GM18870 (cell line): ENCODE results near the gene HS2ST1.
"Not testable (repeated sequence)": the region's sequence is repeated elsewhere in the genome, so short reads cannot be mapped to it uniquely, and the experiment has no call there.

ENCODE experiments used
- ATAC-seq: cut with Tn5 transposase; IDR thresholded peaks from one replicate; pipeline ENCODE4 v1.9.1; 2021; ENCODE audit warnings: moderate library complexity; ENCODE audit not compliant: unreplicated experiment

Gene HS2ST1

GRCh38 chr1:86924324-86924960 lies 10.0 kb downstream of the HS2ST1 start:
- ATAC-seq = no peak

DNA sequence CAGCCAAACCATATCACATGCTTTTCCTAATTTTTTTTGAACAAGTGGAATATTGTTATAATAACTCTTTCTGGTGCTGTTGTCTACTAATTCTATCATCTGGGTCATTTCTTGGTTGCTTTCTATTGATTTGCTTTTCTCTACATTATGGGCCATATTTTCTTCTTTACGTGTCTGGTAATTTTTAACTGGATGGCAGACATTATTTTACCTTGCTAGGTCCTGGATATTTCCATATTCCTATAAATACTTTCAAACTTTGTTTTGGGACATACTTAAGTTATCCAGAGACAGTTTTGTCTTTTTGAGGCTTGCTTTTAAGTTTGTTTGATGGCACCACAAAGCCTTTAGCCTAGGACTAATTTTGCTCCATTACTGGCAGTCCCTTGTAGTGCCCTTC lies 11.3 kb downstream of the HS2ST1 start:
- no peak for ATAC-seq

- no peak for ATAC-seq
Measured at GRCh38 chr1:86926883-86927282, 12.4 kb downstream of the HS2ST1 start.

- ATAC-seq = no peak
Measured at GRCh38 chr1:86928819-86929218, 14.4 kb downstream of the HS2ST1 start.

- no peak for ATAC-seq
Measured at GRCh38 chr1:86933051-86933450, 18.6 kb downstream of the HS2ST1 start.

DNA sequence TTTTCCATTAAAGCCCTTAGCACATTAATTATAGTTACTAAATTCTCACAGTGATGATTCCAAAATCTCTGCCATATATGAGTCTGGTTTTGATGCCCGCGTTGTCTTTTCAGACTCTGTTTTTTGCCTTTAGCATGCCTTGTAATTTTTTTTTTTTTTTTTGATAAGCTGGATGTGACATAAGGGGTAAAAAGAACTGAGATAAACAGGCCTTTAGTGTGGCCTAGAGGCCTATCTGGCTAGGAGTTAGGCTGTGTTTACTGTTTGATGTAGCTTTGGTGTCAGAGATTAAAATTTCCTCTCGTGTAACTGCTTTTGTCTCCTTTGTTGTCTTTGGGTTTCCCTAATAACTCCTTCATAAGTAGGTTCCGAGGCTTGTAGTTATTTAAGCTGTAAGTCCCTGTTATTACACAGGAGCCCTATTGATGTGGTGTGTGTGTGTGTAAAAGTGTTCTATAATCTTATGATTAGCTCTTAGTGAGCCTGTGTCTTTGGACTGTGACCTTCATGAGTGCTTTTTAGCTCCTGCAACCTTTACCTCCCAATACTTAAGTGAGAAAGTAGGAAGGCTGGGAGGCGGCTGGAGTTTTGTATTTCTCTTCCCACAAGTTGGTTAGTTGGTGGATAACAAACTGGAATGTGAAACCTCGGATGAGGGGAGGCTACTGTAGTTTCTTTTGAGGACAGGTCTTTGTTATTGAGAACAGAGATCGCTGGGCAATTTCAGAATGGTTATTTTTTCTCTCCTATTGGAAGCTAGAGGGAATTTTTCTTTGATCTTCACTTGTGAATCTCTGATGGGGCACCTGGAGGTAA lies 19.3 kb downstream of the HS2ST1 start:
- ATAC-seq = no peak

- ATAC-seq = no peak
Measured at GRCh38 chr1:86938450-86938849, 24.0 kb downstream of the HS2ST1 start.

DNA sequence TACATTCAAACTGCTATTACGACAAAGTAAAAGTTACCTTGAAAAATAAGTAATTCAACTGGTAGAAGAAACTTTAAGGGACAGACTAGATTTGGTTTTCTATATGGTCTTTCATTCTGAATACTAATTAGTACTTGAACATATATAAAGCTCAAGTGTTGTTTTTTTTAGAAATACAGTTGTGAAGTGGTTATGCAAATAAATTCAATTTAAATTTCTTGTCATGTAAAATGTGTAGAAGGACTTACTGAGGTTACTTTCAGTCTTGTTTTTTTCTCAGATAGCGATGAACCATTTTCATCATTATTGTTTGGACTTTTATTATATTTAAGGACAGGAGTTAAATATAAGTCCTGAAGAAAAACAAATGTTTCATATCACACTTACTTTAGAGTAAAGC lies 24.4 kb downstream of the HS2ST1 start:
- ATAC-seq = no peak

- ATAC-seq = no peak
Measured at GRCh38 chr1:86939406-86939805, 25.0 kb downstream of the HS2ST1 start.

DNA sequence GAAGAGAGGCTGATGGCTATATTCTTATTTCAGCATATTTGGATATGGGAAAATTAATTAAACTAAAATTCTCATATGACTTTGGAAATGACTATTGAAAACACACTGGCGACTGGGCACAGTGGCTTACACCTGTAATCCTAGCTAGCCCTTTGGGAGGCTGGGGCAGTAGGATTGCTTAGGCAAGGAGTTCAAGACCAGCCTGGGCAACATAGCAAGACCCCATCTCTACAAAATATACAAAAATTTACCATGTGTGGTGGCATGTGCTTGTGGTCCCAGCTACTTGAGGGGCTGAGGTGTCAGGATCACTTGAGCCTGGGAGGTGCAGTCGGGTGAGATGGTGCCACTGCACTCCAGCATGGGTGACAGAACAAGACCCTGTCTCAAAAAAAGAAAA lies 26.2 kb downstream of the HS2ST1 start:
- no peak for ATAC-seq

DNA sequence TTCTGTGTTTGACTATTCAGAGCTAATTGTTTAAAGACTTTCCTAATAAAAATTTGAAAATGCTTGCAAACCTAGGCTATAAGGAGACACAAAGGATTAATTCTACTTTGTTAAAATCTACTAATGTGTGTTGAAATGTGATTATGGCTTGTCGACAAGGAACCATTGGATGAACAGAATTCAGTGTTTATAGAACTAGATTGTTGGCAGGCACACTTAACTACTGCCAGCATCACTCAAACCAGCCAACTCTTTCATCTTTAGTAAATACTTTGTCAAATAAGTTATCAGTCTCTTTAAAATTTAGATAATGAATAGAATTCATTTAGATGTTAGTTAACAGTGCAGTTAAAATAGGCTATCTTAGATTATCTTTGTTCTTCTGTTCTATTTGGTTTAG lies 27.6 kb downstream of the HS2ST1 start:
- no peak for ATAC-seq

DNA sequence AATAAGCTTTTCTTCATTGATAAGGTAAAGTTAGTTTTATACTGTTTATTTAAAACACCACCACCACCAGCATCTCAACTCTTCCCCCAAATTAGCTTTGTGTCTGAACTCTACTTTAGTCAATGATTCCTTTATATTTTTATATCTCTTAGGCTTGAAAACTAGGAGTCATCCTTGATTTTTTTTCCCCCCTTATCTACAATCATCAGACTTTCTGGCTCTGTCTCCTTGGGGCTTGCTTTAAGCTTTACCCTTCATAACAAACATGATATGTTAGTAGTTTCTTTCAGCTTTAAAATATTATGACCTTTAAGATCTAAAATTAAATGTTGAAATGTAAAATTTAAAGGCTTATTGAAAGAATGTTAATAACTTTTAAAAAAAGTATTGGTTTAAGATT lies 28.3 kb downstream of the HS2ST1 start:
- no peak for ATAC-seq

GRCh38 chr1:86948212-86948611 lies 33.8 kb downstream of the HS2ST1 start:
- no peak for ATAC-seq

DNA sequence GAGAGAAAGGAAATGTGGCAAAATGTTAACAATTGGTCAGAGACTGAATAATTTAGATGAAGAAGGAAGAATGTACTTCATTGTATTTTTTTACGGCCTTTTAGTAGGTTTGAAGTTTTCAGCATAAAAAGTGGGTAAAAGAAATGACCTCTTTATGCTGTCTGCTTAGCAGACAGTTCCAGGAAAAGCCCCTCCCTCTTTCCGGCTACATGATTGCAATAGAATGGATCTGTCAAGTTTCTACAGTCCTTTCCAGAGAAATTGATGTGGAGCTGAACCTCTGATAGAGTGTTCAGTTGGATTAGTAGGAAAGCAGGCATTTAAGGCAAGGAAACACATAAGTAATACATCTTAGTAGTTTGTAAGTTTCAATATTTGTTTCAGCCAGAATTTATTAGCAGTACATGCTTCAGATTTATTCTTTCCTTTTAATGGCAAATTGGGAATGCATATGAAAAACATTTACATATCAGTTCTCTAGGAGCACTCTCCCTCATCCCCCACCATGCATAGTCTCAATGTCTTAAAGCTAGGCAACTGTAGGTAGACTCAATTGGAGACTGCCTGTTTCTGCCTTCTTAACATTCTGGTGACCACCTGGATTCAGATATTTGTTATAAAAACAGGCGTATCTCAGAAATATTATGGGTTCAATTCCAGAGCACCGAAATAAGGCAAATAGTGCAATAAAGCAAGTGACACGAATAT lies 36.4 kb downstream of the HS2ST1 start:
- ATAC-seq = no peak

DNA sequence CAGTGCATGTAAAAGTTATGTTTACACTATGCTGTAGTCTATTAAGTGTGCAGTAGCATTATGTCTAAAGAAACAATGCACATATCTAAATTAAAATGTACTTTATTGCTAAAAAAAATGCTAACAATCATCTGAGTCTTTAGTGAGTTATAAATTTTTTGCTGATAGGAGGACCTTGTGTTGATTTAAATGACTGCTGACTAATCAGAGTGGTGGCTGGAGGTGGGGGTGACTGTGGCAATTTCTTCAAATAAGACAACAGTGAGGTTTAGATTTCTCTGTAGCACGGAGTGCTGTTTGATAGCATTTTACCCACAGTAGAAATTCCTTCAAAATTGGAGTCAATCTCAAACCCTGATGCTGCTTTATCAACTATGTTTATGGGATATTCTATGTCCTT lies 37.0 kb downstream of the HS2ST1 start:
- ATAC-seq = no peak

GRCh38 chr1:86953167-86953566 lies 38.7 kb downstream of the HS2ST1 start:
- ATAC-seq = no peak

DNA sequence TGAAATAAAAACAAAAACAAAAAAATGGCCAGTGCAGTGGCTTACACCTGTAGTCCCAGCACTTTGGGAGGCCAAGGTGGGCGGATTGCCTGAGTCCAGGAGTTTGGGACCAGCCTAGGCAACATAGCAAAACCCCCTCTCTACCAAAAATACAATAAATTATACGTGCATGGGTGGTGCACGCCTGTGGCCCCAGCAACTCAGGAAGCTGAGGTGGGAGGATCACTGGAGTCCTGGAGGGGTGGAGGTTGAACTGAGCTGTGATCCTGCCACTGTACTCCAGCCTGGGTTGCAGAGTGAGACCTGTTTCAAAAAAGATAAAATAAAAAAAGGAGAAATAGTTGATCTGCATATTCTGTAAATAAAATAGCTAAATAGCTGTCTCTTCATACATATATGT lies 41.2 kb downstream of the HS2ST1 start:
- ATAC-seq = no peak

- ATAC-seq = no peak
Measured at GRCh38 chr1:86956221-86956620, 41.8 kb downstream of the HS2ST1 start.

GRCh38 chr1:86957221-86957620 lies 42.8 kb downstream of the HS2ST1 start:
- no peak for ATAC-seq

- no peak for ATAC-seq
Measured at GRCh38 chr1:86960548-86960947, 46.1 kb downstream of the HS2ST1 start.

GRCh38 chr1:86963841-86964240 lies 49.4 kb downstream of the HS2ST1 start:
- ATAC-seq = not testable (repeated sequence)
